HepG2 (cell line): ENCODE results near the gene ANKHD1. TPM values are rescaled to one million over a fixed set of nuclear protein-coding genes. Genes with fewer than 3 reads are reported as not detected.

Source experiments
- ARID3A ChIP-seq: IDR thresholded peaks from 2 replicates; pipeline ENCODE4 v1.6.1; 2012; ENCODE audit warnings: low read depth, low read length, improper control_type of control experiment
- CERS6 ChIP-seq: sonication (generic); formaldehyde crosslinking; IDR thresholded peaks from 2 replicates; pipeline ENCODE4 v1.5.0; 2020; ENCODE audit warnings: missing genetic modification reagents
- CREBL2 ChIP-seq: sonication (generic); formaldehyde crosslinking; IDR thresholded peaks from 2 replicates; pipeline ENCODE4 v1.8.1; 2023; ENCODE audit warnings: missing genetic modification reagents, mild to moderate bottlenecking, borderline replicate concordance
- DMTF1 ChIP-seq: sonication (generic); formaldehyde crosslinking; IDR thresholded peaks from 2 replicates; pipeline ENCODE4 v1.4.0; 2020; ENCODE audit warnings: mild to moderate bottlenecking, missing genetic modification reagents
- FOXP1 ChIP-seq, 2 experiments: fragments of 450-650 bp in 1 of 2; IDR thresholded peaks; 2 replicates each; pipeline ENCODE4 v1.6.1; 2017 to 2018; ENCODE audit warnings: antibody characterized with exemption in 1 of 2
- GABPA ChIP-seq, 2 experiments: IDR thresholded peaks; 2 replicates each; pipeline ENCODE4 v1.6.1; 2011 to 2016; ENCODE audit warnings: low read depth in 2 of 2, low read length in 1 of 2, missing biosample characterization in 1 of 2, missing genetic modification characterization in 1 of 2
- GRHL1 ChIP-seq: sonication (generic); formaldehyde crosslinking; conservative IDR thresholded peaks from 2 replicates; pipeline ENCODE4 v1.8.0; 2022; ENCODE audit warnings: missing genetic modification reagents
- HNF1B ChIP-seq: sonication (generic); formaldehyde crosslinking; IDR thresholded peaks from 2 replicates; pipeline ENCODE4 v1.5.1; 2020; ENCODE audit warnings: mild to moderate bottlenecking, moderate library complexity, missing genetic modification reagents
- MAX ChIP-seq: IDR thresholded peaks from 2 replicates; pipeline ENCODE4 v1.6.1; 2012; ENCODE audit warnings: inconsistent platforms
- MIER3 ChIP-seq: IDR thresholded peaks from 2 replicates; pipeline ENCODE4 v1.6.1; 2016; ENCODE audit warnings: missing compliant biosample characterization, borderline replicate concordance
- NFE2L2 ChIP-seq: fragments of 150-350 bp; IDR thresholded peaks from 2 replicates; pipeline ENCODE4 v1.6.1; 2014; ENCODE audit warnings: low read length
- PLRG1 ChIP-seq: fragments of 450-650 bp; conservative IDR thresholded peaks from 2 replicates; pipeline ENCODE4 v1.6.1; 2016
- SMARCC2 ChIP-seq: fragments of 450-650 bp; IDR thresholded peaks from 2 replicates; pipeline ENCODE4 v1.6.1; 2017; ENCODE audit warnings: antibody characterized with exemption, mild to moderate bottlenecking
- ZNF143 ChIP-seq: sonication (generic); formaldehyde crosslinking; IDR thresholded peaks from 2 replicates; pipeline ENCODE4 v1.4.0; 2020; ENCODE audit warnings: missing genetic modification reagents
- polyA plus RNA-seq, 8 experiments: library from polyadenylated mRNA; depleted of rRNA in 3 of 8; stranded (reverse) in 7 of 8; unstranded in 1 of 8; fragments of >200 nt; fragmentation: Illumina TruSeq in 4 of 8; extraction: Trizol in 4 of 8; gene quantifications; 2 replicates each; pipeline versions ENCODE4 v1.2.1 to v1.2.3, GENCODE V29; 2011 to 2016; ENCODE audit warnings: low read depth in 4 of 8, missing spikeins in 1 of 8, mixed read lengths in 1 of 8; ENCODE audit not compliant: insufficient read depth in 1 of 8
- total RNA-seq, 5 experiments: library from RNA; depleted of rRNA; stranded (reverse); fragments of >200 nt; fragmentation: Illumina TruSeq; extraction: Trizol; gene quantifications; 2 replicates each; pipeline ENCODE4 v1.2.3, GENCODE V29; 2016; ENCODE audit warnings: low read depth in 1 of 5

Gene ANKHD1
- total and polyA plus RNA-seq, 2 of the 13 experiments (the other 11 are each of a cell fraction or from before 2014, with no cell fraction given) = 69.9 to 82.0 TPM

- no peak for TF ChIP-seq NFE2L2
- no peak for TF ChIP-seq GABPA (IDR thresholded peaks at IDR 0.05; ENCODE audit: low read depth, low read length)
- no peak for TF ChIP-seq GABPA (CRISPR knock-in tag; IDR thresholded peaks at IDR 0.05; ENCODE audit: low read depth)
- no peak for TF ChIP-seq SMARCC2
- no peak for TF ChIP-seq CREBL2 (CRISPR knock-in tag)
- no peak; the same call in 1 of the 2 replicates for TF ChIP-seq ARID3A
- no peak for TF ChIP-seq PLRG1
- no peak for TF ChIP-seq ZNF143 (CRISPR knock-in tag)
- peak; percentile 55; the same call in 1 of the 2 replicates for TF ChIP-seq MAX
- TF ChIP-seq MIER3 (CRISPR knock-in tag) = peak; percentile 65; the same call in 1 of the 2 replicates
- no peak for TF ChIP-seq GRHL1
- peak; percentile 76 for TF ChIP-seq HNF1B (CRISPR knock-in tag)
- no peak for TF ChIP-seq DMTF1 (CRISPR knock-in tag)
- TF ChIP-seq CERS6 (CRISPR knock-in tag) = no peak
- no peak for TF ChIP-seq FOXP1 (IDR thresholded peaks at IDR 0.05)
- no peak for TF ChIP-seq FOXP1 (CRISPR knock-in tag; IDR thresholded peaks at IDR 0.05)
Measured at GRCh38 chr5:140362875-140363630, 38.6 kb upstream of the ANKHD1 start (continued).
